ENCODE measurements around the gene MAGEL2.

MAGEL2 gene

DNA sequence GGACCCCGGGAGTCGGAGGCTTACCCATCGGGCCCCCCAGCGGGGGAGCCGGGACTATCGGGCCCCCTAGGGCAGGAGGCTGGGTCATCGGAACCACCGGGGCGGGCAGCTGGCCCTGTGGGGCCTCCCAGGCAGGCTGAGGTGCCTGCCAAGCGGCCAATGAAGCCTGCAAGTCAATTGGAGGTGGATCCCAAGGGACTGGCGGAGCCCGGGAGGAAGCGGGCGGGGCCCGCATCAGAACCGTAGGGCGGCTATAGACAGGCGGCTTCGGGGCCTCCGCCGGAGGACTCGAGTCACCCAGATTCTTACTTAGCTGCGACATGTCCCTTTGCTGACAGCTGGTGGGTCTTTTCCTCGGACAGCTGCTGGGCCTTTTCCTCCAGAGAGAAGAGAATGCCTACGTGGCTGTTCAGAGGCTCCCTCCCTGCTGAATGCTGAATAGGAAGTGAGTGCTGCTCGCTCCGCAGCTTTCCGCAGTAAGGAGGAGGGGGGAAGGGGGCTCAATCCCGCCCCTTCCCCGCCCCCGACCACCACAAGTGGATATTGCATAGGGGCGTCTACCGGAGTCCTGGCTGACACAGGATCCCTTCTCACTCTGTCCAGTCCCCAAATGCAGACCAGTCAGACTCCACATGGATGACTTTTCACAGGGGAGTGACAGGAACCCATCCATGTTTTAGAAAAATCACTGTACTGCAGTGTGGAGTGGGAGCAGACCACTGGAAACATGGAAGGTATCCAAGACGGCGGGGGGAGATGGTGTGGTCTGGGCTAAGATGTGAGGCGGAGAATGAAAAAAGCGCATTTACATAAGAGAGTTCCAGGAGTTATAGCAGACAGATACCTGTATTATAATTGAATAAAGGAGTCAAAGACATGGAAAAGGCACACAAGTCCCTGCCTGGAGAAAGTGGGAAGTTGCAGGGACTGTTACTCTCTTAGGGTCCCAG lies at the start of gene MAGEL2:
MAGEL2 (minus strand) TSS at position 447 of the 950 bp plus-strand sequence; CDS start at position 322, 125 bp downstream.
- ChIA-PET POLR2A (no interaction called here), CTCF (no interaction called here)
- no peak for DNase-seq (ENCODE audit: extremely low spot score)
- TF ChIP-seq NFRKB (IDR thresholded peaks at IDR 0.05): no peak
- TF ChIP-seq CTBP1 (IDR thresholded peaks at IDR 0.05; ENCODE audit: borderline replicate concordance): no peak
- no peak for TF ChIP-seq TARDBP (IDR thresholded peaks at IDR 0.05)
- TF ChIP-seq ZNF384 (IDR thresholded peaks at IDR 0.05): no peak

- no peak for DNase-seq (ENCODE audit: extremely low spot score)
- ChIA-PET POLR2A (no interaction called here), CTCF (no interaction called here)
- TF ChIP-seq ARNT (IDR thresholded peaks at IDR 0.05) (no peak), FOXK2 (IDR thresholded peaks at IDR 0.05) (no peak), LEF1 (IDR thresholded peaks at IDR 0.05; ENCODE audit: borderline replicate concordance) (no peak), BHLHE40 (IDR thresholded peaks at IDR 0.05; ENCODE audit: borderline replicate concordance) (no peak), FOXA1 (IDR thresholded peaks at IDR 0.05) (no peak), FOXM1 (IDR thresholded peaks at IDR 0.05; ENCODE audit: borderline replicate concordance) (no peak), TARDBP (IDR thresholded peaks at IDR 0.05) (no peak), NFRKB (IDR thresholded peaks at IDR 0.05) (no peak), PKNOX1 (IDR thresholded peaks at IDR 0.05) (no peak), SUZ12 (IDR thresholded peaks at IDR 0.05) (no peak), L3MBTL2 (conservative IDR thresholded peaks at IDR 0.05) (no peak), SP1 (IDR thresholded peaks at IDR 0.05) (no peak), ELF4 (IDR thresholded peaks at IDR 0.05) (no peak), CTBP1 (IDR thresholded peaks at IDR 0.05; ENCODE audit: borderline replicate concordance) (no peak), HDGF (IDR thresholded peaks at IDR 0.05; ENCODE audit: borderline replicate concordance) (no peak), ZNF384 (IDR thresholded peaks at IDR 0.05) (no peak)
Observed at GRCh38 chr15:23695282-23695681, 47.6 kb upstream of the MAGEL2 start.

DNA sequence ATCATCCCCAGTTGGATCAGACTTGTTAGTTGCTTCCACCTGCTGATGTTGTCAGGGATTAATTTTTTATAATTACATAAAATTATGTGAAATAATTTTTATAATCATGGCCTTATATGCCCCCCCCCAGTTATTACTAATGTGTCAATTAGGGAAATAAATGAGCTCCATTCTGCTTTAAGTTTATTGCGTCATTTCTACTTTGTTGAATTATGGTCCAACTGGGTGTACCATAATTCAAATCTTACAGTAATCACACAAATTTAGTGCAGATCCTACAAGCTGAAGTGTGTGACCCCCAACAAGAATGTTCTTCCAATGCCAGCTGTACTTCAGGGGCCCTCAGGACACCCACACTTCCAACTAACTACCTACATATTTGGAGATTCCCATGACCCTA lies 46.9 kb upstream of the MAGEL2 start:
- ChIA-PET CTCF (no interaction called here), POLR2A (no interaction called here)
- TF ChIP-seq FOXK2 (IDR thresholded peaks at IDR 0.05) (no peak), SP1 (IDR thresholded peaks at IDR 0.05) (no peak), LEF1 (IDR thresholded peaks at IDR 0.05; ENCODE audit: borderline replicate concordance) (no peak), ELF4 (IDR thresholded peaks at IDR 0.05) (no peak), ZNF384 (IDR thresholded peaks at IDR 0.05) (no peak), NFRKB (IDR thresholded peaks at IDR 0.05) (no peak), L3MBTL2 (conservative IDR thresholded peaks at IDR 0.05) (no peak), HDGF (IDR thresholded peaks at IDR 0.05; ENCODE audit: borderline replicate concordance) (no peak), ARNT (IDR thresholded peaks at IDR 0.05) (no peak), TARDBP (IDR thresholded peaks at IDR 0.05) (no peak), BHLHE40 (IDR thresholded peaks at IDR 0.05; ENCODE audit: borderline replicate concordance) (no peak), CTBP1 (IDR thresholded peaks at IDR 0.05; ENCODE audit: borderline replicate concordance) (no peak), SUZ12 (IDR thresholded peaks at IDR 0.05) (no peak), PKNOX1 (IDR thresholded peaks at IDR 0.05) (no peak), FOXM1 (IDR thresholded peaks at IDR 0.05; ENCODE audit: borderline replicate concordance) (no peak), FOXA1 (IDR thresholded peaks at IDR 0.05) (no peak)
- DNase-seq (ENCODE audit: extremely low spot score): no peak

DNA sequence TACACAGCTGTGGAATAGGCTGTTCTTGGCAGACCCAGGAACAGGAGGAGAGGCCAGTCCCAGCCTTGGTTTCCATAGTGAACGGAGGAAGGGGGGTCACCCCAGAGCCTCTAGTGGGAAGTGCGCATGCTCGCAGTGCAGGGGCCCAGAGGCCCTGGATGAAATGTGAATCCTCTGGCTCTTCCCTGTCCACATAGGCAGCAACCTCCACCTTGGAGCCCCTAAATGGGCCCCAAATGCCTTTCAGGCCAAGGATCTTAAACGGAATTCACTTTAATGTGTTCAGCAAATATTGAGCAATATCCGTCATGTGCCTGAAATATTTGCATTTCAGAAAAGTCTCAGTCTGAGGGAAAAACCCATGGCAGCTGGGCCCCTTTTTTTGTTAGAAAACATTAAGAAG lies 42.8 kb upstream of the MAGEL2 start:
- TF ChIP-seq NFRKB (IDR thresholded peaks at IDR 0.05): no peak
- POLR2A ChIA-PET: no interaction called here
- no peak for DNase-seq (ENCODE audit: extremely low spot score)
- CTCF ChIA-PET: no interaction called here

DNA sequence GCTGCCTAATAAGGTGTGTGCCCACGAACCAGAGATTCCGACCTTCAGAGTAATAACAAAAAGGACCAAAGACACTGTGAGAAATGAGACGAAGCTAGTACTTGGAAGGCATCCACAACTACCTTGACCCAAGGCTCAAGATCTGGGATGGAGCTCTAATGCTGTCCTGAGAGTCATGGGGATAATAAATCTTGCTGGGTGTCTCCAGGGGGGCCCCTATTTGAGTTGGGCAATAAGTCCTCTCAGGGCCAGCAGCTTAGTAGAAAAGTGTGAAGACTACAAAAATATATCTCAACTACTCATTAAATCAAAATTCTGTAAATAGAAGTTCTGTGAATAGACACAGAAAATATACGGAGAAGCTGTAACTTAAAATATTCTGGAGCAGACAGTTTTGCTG lies 42.3 kb upstream of the MAGEL2 start:
- DNase-seq (ENCODE audit: extremely low spot score): no peak
- ChIA-PET POLR2A (no interaction called here), CTCF (no interaction called here)
- TF ChIP-seq FOXK2 (IDR thresholded peaks at IDR 0.05) (no peak), TARDBP (IDR thresholded peaks at IDR 0.05) (no peak), SP1 (IDR thresholded peaks at IDR 0.05) (no peak), FOXA1 (IDR thresholded peaks at IDR 0.05) (no peak), PKNOX1 (IDR thresholded peaks at IDR 0.05) (no peak), FOXM1 (IDR thresholded peaks at IDR 0.05; ENCODE audit: borderline replicate concordance) (no peak), BHLHE40 (IDR thresholded peaks at IDR 0.05; ENCODE audit: borderline replicate concordance) (no peak), NFRKB (IDR thresholded peaks at IDR 0.05) (no peak), ARNT (IDR thresholded peaks at IDR 0.05) (no peak), LEF1 (IDR thresholded peaks at IDR 0.05; ENCODE audit: borderline replicate concordance) (no peak)

- DNase-seq (ENCODE audit: extremely low spot score): no peak
- TF ChIP-seq FOXA1 (IDR thresholded peaks at IDR 0.05) (no peak), LEF1 (IDR thresholded peaks at IDR 0.05; ENCODE audit: borderline replicate concordance) (no peak), L3MBTL2 (conservative IDR thresholded peaks at IDR 0.05) (no peak), ELF4 (IDR thresholded peaks at IDR 0.05) (no peak), PKNOX1 (IDR thresholded peaks at IDR 0.05) (no peak), ZNF384 (IDR thresholded peaks at IDR 0.05) (no peak), FOXM1 (IDR thresholded peaks at IDR 0.05; ENCODE audit: borderline replicate concordance) (no peak), HDGF (IDR thresholded peaks at IDR 0.05; ENCODE audit: borderline replicate concordance) (no peak), NFRKB (IDR thresholded peaks at IDR 0.05) (no peak), FOXK2 (IDR thresholded peaks at IDR 0.05) (no peak), BHLHE40 (IDR thresholded peaks at IDR 0.05; ENCODE audit: borderline replicate concordance) (no peak), TARDBP (IDR thresholded peaks at IDR 0.05) (no peak), ARNT (IDR thresholded peaks at IDR 0.05) (no peak), SUZ12 (IDR thresholded peaks at IDR 0.05) (no peak), CTBP1 (IDR thresholded peaks at IDR 0.05; ENCODE audit: borderline replicate concordance) (no peak), SP1 (IDR thresholded peaks at IDR 0.05) (no peak)
- ChIA-PET CTCF (no interaction called here), POLR2A (no interaction called here)
Observed at GRCh38 chr15:23687143-23687470, 39.4 kb upstream of the MAGEL2 start, which contains the start of gene NDN. TSS of gene NDN (minus strand) at chr15:23687305. CDS start at chr15:23687217, 88 bp downstream.
